Glomerular visceral epithelial cell (primary cell): Measurements from ENCODE around the gene TSHR.
A peak's percentile ranks its signal among the peaks of the same experiment; 100 is the strongest.
"Not testable (repeated sequence)": the region's sequence is repeated elsewhere in the genome, so short reads cannot be mapped to it uniquely, and the experiment has no call there.

ENCODE experiments used
- DNase-seq: peaks from one replicate; pipeline ENCODE4 v3.0.0-alpha.2; 2016; ENCODE audit errors: extremely low spot score

The TSHR gene

GRCh38 chr14:80955416-80955941 is at the start of gene TSHR:
TSS of gene TSHR (plus strand) at chr14:80955621. CDS start at chr14:80955681, 60 bp downstream.
- no peak for DNase-seq

- DNase-seq, result no peak
Observed at GRCh38 chr14:80906336-80906735, 49.1 kb upstream of the TSHR start.

- DNase-seq, result no peak
Observed at GRCh38 chr14:80906946-80907345, 48.5 kb upstream of the TSHR start.

- not testable (repeated sequence) for DNase-seq
Observed at GRCh38 chr14:80912013-80912412, 43.4 kb upstream of the TSHR start.

GRCh38 chr14:80919622-80920021 is 35.8 kb upstream of the TSHR start:
- no peak for DNase-seq

DNA sequence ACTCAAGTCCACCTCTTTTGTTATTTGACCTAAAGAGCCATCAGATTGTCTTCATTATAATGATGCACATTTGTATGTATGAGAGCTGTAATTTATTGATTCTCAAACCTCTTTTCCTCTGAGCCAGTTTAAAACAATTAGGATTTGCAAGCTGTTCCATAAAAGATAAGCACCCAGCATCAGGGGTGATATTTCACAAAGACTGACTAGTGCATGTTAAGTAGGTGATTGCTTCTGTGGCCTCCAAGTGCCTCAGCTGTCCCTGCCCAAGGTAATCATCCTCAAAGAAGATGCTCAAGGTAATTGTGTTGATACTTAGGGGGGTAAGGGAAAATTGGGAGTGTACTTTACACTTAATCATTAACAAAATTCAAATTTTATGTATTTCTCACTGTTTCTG is 32.1 kb upstream of the TSHR start:
- DNase-seq, result no peak

DNA sequence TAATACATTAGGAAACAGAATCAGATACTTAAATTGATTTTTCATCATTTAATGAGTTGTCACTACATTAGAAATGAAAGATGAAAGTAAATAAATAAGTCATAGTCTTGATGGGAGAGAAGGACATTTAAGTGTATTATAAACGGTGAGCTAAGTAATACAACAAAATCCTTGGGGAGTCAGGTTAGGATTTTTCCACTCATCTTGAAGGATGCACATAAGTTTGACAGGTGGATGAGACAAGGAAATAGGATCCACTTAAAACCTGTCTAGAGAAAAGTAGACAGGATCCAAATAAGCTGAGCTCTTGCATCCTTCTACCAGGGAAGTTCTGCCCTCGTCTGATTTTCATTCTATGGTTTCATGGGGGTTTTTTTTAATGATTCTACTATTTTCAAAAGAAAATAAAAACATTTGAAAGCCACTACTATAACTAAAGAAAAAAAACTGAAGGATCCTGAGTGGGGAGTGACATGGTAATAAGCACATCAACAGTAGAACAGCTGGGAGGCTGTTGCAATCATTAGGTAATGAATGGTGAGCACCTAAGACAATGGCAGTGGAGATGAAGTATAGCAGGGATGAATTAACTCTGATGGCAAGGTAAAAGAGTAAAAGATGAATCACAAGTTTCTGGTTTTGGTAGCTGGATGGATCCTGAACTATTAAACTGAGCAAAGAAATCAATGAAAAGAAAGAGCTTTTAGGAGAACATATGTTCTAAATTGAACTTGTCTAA is 30.9 kb upstream of the TSHR start:
- no peak for DNase-seq

GRCh38 chr14:80926397-80927082 is 28.9 kb upstream of the TSHR start:
- DNase-seq, result peak; percentile 14

GRCh38 chr14:80927083-80927989 is 28.1 kb upstream of the TSHR start:
- no peak for DNase-seq

GRCh38 chr14:80930095-80930494 is 25.3 kb upstream of the TSHR start:
- no peak for DNase-seq

DNA sequence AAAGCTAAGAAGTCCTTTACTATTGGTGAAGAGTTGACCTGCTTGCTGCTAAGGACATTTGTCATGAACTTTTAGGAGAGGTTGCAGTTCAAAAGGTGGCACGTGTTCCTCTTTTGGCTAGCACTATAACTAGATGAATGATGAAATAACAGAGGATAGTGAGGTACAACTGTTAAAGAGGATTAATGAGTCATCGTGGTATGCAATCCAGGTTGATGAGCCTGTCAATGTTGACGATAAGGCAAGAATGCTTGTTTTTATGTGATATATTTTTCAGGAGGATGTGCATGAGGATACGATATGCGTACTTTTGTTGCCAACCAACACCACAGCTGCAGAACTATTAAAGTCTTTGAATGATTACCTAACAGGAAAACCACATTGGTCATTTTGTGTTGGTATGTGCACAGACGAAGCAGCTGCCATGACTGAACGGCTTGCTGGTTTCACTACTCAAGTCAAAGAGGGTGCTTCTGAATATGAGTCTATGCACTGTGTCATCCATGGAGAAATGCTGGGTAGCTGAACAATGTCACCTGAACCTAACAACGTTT is 24.5 kb upstream of the TSHR start:
- DNase-seq, result peak; percentile 92

GRCh38 chr14:80933282-80933681 is 22.1 kb upstream of the TSHR start:
- DNase-seq, result no peak

- DNase-seq, result no peak
Observed at GRCh38 chr14:80933686-80934085, 21.7 kb upstream of the TSHR start.

GRCh38 chr14:80940146-80940545 is 15.3 kb upstream of the TSHR start:
- no peak for DNase-seq

- DNase-seq, result peak; percentile 98
Observed at GRCh38 chr14:80941241-80942185, 13.9 kb upstream of the TSHR start, which contains the start of gene CEP128. TSS of gene CEP128 (minus strand) at chr14:80941738.

GRCh38 chr14:80942191-80942600 is 13.2 kb upstream of the TSHR start:
- no peak for DNase-seq

DNA sequence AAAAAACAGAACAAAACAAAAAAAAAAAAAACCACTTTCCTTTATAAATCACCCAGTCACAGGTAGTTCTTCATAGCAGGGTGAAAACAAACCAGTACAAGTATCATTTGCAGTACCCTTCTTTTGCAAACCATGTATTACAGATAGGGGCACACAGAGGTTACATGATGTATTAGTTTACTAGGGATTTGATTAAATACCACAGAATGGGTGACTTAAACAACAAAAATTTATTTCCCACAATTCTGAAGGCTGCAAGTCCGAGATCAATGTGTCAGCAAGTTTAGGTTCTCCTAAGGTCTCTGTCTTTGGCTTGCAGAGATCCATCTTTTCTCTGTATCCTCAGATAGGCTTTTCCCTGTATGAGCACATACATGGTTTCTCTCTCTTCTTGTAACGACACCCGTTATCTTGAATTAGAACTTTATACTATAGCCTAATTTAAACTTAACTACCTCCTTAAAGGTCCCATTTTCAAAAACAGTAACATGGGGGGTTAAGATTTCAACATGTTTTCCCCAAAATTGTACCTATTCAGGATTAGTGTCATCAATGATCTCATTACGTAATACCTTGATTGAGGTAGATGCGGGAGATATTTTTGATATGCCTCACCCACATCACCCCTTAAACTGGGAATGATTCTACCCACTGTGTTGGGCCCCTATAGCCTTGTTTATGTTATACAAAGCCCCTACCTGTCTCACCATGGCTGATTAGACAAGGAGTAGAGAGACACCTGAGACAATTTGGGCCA is 10.4 kb upstream of the TSHR start:
- no peak for DNase-seq

DNA sequence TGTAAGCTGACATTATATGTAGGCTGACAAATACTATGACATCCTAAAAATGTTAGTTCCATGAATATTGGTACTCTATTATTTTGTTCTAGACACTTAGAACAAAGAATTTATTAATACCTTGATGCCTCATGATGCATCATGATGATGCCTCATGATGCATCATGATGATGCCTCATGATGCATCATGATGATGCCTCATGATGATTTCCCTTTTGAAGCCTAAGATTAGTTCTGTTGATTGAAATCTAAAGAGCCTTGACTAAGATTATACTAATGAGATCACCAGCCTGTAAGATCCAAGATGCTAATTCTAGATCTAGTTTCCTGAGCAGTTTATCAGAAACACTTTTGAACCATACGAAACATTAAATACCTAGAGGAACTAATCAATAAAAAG is 9.2 kb upstream of the TSHR start:
- no peak for DNase-seq

GRCh38 chr14:80946797-80947196 is 8.6 kb upstream of the TSHR start:
- no peak for DNase-seq

DNA sequence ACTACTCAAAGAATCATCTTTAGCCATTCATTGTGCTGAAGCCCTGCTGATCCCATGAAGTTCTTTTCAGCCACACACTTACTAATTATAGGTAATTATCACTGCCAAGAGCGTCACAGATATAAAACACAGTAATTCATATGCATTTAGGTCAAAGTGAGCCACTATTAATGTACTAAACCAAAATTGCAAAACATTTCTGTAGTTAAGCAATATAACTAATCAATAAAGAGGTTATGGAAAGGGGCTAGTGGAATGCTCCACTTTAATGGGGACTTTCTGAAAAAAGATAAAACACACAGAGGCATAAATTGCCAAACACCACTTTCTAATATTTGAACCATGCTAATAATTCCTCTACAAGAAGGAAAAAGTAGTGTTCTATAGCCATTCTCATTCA is 7.1 kb upstream of the TSHR start:
- DNase-seq, result no peak
